Suprapubic skin (tissue), 4 donors: ENCODE measurements around the gene MBNL2. TPM values are rescaled to one million over a fixed set of nuclear protein-coding genes. Genes with fewer than 3 reads are reported as not detected.

Source experiments
- DNase-seq, 2 donors: peaks; one replicate each; pipeline ENCODE4 v3.0.0-alpha.2; 2019; ENCODE audit warnings: low spot score in 2 of 2
- H3K27ac ChIP-seq: fragments of 200-600 bp; sonication (generic); one replicate; pipeline ENCODE4 v1.5.1; 2019
- H3K27me3 ChIP-seq: fragments of 200-600 bp; sonication (generic); one replicate; pipeline ENCODE4 v1.5.1; 2019
- H3K36me3 ChIP-seq: fragments of 200-600 bp; sonication (generic); one replicate; pipeline ENCODE4 v1.5.1; 2019
- H3K4me1 ChIP-seq: fragments of 200-600 bp; sonication (generic); one replicate; pipeline ENCODE4 v1.5.1; 2019
- H3K4me3 ChIP-seq: fragments of 200-600 bp; sonication (generic); one replicate; pipeline ENCODE4 v1.5.1; 2019; ENCODE audit warnings: mild to moderate bottlenecking
- H3K9me3 ChIP-seq: fragments of 200-600 bp; sonication (generic); one replicate; pipeline ENCODE4 v1.5.1; 2019
- EP300 ChIP-seq: sonication (generic); formaldehyde crosslinking; IDR thresholded peaks from one replicate; pipeline ENCODE4 v1.6.1; 2017; ENCODE audit warnings: antibody characterized with exemption
- POLR2A ChIP-seq, 2 donors: fragments of 450-650 bp; IDR thresholded peaks; one replicate each; pipeline ENCODE4 v1.6.1; 2017; ENCODE audit warnings: antibody characterized with exemption in 2 of 2, mild to moderate bottlenecking in 2 of 2, moderate library complexity in 2 of 2
- POLR2AphosphoS5 ChIP-seq, 3 donors: sonication (generic); formaldehyde crosslinking; IDR thresholded peaks; one replicate each; pipeline ENCODE4 v1.6.1; 2017; ENCODE audit warnings: antibody characterized with exemption in 3 of 3
- WGBS: methylation state at CpG from one replicate; pipeline ENCODE4 v1.1.5; 2018; 5-methylcytosine and 5-hydroxymethylcytosine counted together
- total RNA-seq, 4 donors: library from RNA; depleted of rRNA; stranded (reverse); fragments of >200 nt; gene quantifications; one replicate each; pipeline ENCODE4 v1.1.0, GENCODE V29; 2016
- TF ChIP-seq, protein P1 (sequence below), 2 donors: fragments of 200-600 bp in 1 of 2; fragments of 450-650 bp in 1 of 2; sonication (generic) in 1 of 2; IDR thresholded peaks; one replicate each; pipeline ENCODE4 v1.5.1; 2016 to 2019; ENCODE audit warnings: antibody characterized with exemption in 2 of 2, mild to moderate bottlenecking in 1 of 2, moderate library complexity in 1 of 2

MBNL2 gene
- total RNA-seq, 4 donors from 2014 or later = 64.2 to 92.4 (median 73.4) TPM

DNA sequence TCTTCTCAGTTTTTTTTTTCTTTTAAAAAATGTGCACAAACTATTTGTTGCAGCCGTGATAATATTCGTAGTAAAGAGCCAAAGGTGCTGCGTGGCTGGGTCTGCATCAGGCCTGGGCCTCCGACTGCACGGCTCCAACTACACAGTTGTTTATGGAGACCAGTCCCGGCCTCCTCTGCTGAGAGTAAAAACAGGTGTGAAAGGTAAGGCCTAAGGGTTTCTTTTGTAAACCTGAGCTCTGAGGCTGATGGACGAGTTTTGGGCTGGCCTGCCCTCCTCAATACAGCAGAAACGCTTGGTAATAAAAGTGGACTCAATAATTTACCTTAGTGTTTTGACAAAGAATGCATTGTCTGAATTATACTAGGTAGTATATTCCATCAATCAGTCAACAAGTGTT, 3.9 kb downstream of the MBNL2 start:
- Histone ChIP-seq H3K9me3 (no peaks in the 10 kb centered on the region), H3K27ac (peak overlapping the region; percentile 96), H3K27me3 (no peaks in the 10 kb centered on the region), H3K36me3 (no peaks in the 10 kb centered on the region), H3K4me1 (peaks cover 59% of the 10 kb centered on the region), H3K4me3 (peak overlapping the region; percentile 57)
- 26% methylated on average over 8 of the region's 8 CpGs for WGBS
- DNase-seq = no peak
- TF ChIP-seq EP300 = no peak
- TF ChIP-seq, protein P1, sequence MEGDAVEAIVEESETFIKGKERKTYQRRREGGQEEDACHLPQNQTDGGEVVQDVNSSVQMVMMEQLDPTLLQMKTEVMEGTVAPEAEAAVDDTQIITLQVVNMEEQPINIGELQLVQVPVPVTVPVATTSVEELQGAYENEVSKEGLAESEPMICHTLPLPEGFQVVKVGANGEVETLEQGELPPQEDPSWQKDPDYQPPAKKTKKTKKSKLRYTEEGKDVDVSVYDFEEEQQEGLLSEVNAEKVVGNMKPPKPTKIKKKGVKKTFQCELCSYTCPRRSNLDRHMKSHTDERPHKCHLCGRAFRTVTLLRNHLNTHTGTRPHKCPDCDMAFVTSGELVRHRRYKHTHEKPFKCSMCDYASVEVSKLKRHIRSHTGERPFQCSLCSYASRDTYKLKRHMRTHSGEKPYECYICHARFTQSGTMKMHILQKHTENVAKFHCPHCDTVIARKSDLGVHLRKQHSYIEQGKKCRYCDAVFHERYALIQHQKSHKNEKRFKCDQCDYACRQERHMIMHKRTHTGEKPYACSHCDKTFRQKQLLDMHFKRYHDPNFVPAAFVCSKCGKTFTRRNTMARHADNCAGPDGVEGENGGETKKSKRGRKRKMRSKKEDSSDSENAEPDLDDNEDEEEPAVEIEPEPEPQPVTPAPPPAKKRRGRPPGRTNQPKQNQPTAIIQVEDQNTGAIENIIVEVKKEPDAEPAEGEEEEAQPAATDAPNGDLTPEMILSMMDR (IDR thresholded peaks at IDR 0.05) = no peak

GRCh38 chr13:97226788-97227627, 4.9 kb downstream of the MBNL2 start:
- peaks cover 49% of the 10 kb centered on the region for H3K4me1 ChIP-seq
- H3K9me3 ChIP-seq = no peaks in the 10 kb centered on the region
- no peak for DNase-seq
- WGBS = 31% methylated on average over 6 of the region's 6 CpGs
- TF ChIP-seq POLR2AphosphoS5 (IDR thresholded peaks at IDR 0.05) = no peak
- no peak for TF ChIP-seq EP300
- TF ChIP-seq POLR2A (IDR thresholded peaks at IDR 0.05) = no peak
- TF ChIP-seq, protein P1 (IDR thresholded peaks at IDR 0.05) = no peak
- H3K27me3 ChIP-seq = no peaks in the 10 kb centered on the region
- H3K36me3 ChIP-seq = no peaks in the 10 kb centered on the region
- H3K27ac ChIP-seq = peak overlapping the region; percentile 96
- H3K4me3 ChIP-seq = peak overlapping the region; percentile 57

GRCh38 chr13:97228850-97229521, 6.9 kb downstream of the MBNL2 start:
- Histone ChIP-seq H3K4me1 (peaks cover 53% of the 10 kb centered on the region), H3K27me3 (no peaks in the 10 kb centered on the region), H3K27ac (no peak overlapping the region), H3K36me3 (no peaks in the 10 kb centered on the region), H3K4me3 (no peak overlapping the region), H3K9me3 (no peaks in the 10 kb centered on the region)
- WGBS = 64% methylated on average over 3 of the region's 3 CpGs
- TF ChIP-seq, protein P1 (IDR thresholded peaks at IDR 0.05) = no peak
- TF ChIP-seq POLR2A (IDR thresholded peaks at IDR 0.05) (no peak), EP300 (no peak), POLR2AphosphoS5 (IDR thresholded peaks at IDR 0.05) (no peak)
- DNase-seq = no peak

GRCh38 chr13:97229699-97230098, 7.6 kb downstream of the MBNL2 start:
- Histone ChIP-seq H3K4me3 (no peak overlapping the region), H3K27me3 (no peaks in the 10 kb centered on the region), H3K36me3 (no peaks in the 10 kb centered on the region), H3K9me3 (no peaks in the 10 kb centered on the region), H3K4me1 (peaks cover 57% of the 10 kb centered on the region), H3K27ac (no peak overlapping the region)
- DNase-seq = no peak
- TF ChIP-seq EP300 (no peak), POLR2A (IDR thresholded peaks at IDR 0.05) (no peak), POLR2AphosphoS5 (IDR thresholded peaks at IDR 0.05) (no peak)
- TF ChIP-seq, protein P1 (IDR thresholded peaks at IDR 0.05) = no peak
- 93% methylated on average over 3 of the region's 3 CpGs for WGBS

DNA sequence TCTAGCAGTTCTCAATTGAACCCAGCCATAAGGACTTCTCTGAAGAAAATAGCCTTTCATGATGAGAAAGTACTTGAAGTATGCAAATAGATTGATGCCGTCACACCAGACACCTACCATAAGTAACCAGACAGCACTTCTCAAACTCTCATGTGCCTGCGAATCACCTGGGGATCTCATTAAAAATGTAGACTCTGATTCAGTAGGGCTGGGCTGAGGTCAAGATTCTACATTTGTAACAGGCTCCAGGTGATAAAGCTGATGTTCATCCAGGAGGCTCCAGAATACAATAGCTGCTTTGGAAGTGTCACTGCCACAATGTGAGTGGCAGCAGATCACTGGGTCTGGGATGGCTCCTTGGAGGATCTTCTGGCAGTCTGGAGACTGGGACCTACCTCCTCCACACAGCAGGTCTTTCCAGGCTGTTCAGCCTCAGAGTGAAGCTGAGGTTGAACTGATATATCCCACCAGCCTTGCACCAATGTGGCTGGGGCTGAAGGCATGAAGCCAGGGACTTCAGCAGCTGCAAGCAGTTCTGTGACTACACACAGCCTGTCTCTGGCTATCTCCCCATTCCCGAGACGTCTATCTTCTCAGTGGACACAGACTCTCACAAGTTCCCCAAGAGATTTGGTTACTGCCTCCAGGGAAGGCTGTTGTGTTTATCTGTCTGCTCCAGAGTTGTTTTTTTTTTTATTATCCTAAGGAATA, 9.1 kb downstream of the MBNL2 start:
- no peak for DNase-seq
- peaks cover 55% of the 10 kb centered on the region for H3K4me1 ChIP-seq
- WGBS = 74% methylated on average over 4 of the region's 4 CpGs

More for the DNA sequence above, 9.1 kb downstream of the MBNL2 start:
- Histone ChIP-seq H3K9me3 (no peaks in the 10 kb centered on the region), H3K27me3 (no peaks in the 10 kb centered on the region), H3K36me3 (no peaks in the 10 kb centered on the region), H3K27ac (no peak overlapping the region), H3K4me3 (no peak overlapping the region)
- TF ChIP-seq, protein P1 (IDR thresholded peaks at IDR 0.05) = no peak
- TF ChIP-seq EP300 (no peak), POLR2A (IDR thresholded peaks at IDR 0.05) (no peak), POLR2AphosphoS5 (IDR thresholded peaks at IDR 0.05) (no peak)
